RPMI7951 (cell line): ENCODE data around the gene ARHGAP15. TPM values are rescaled to one million over a fixed set of nuclear protein-coding genes. Genes with fewer than 3 reads are reported as not detected.
"Not testable (repeated sequence)": the region's sequence is repeated elsewhere in the genome, so short reads cannot be mapped to it uniquely, and the experiment has no call there.

Source experiments
- DNase-seq: peaks from one replicate; pipeline ENCODE4 v3.0.0-alpha.2; 2012; ENCODE audit warnings: low read depth
- total RNA-seq: library from RNA; depleted of rRNA; stranded (reverse); fragments of >200 nt; shearing (Covaris generic); gene quantifications from 2 replicates; pipeline ENCODE4 v1.2.3, GENCODE V29; 2014; rRNA removed

ARHGAP15 gene
- 1.9 and 2.8 TPM in 2 replicates for total RNA-seq

GRCh38 chr2:143128681-143129580 lies at the start of gene ARHGAP15:
ARHGAP15 (plus strand) TSS chr2:143129419.
- DNase-seq, result peak; percentile 18

GRCh38 chr2:143081616-143082015 lies 47.6 kb upstream of the ARHGAP15 start:
- no peak for DNase-seq

GRCh38 chr2:143083636-143084035 lies 45.6 kb upstream of the ARHGAP15 start:
- peak; percentile 60 for DNase-seq

- no peak for DNase-seq
Measured at GRCh38 chr2:143084462-143084861, 44.8 kb upstream of the ARHGAP15 start.

- no peak for DNase-seq
Measured at GRCh38 chr2:143085125-143085784, 44.0 kb upstream of the ARHGAP15 start.

- DNase-seq, result no peak
Measured at GRCh38 chr2:143087033-143087432, 42.2 kb upstream of the ARHGAP15 start.

GRCh38 chr2:143088388-143088787 lies 40.8 kb upstream of the ARHGAP15 start:
- no peak for DNase-seq

GRCh38 chr2:143089520-143089919 lies 39.7 kb upstream of the ARHGAP15 start:
- not testable (repeated sequence) for DNase-seq

- peak; percentile 67 for DNase-seq
Measured at GRCh38 chr2:143110758-143111428, 18.3 kb upstream of the ARHGAP15 start.

GRCh38 chr2:143117225-143117624 lies 12.0 kb upstream of the ARHGAP15 start:
- DNase-seq, result no peak

- no peak for DNase-seq
Measured at GRCh38 chr2:143121079-143121478, 8.1 kb upstream of the ARHGAP15 start.

- DNase-seq, result no peak
Measured at GRCh38 chr2:143121957-143122356, 7.3 kb upstream of the ARHGAP15 start.

GRCh38 chr2:143123911-143124310 lies 5.3 kb upstream of the ARHGAP15 start:
- no peak for DNase-seq

- DNase-seq, result no peak
Measured at GRCh38 chr2:143124445-143124844, 4.8 kb upstream of the ARHGAP15 start.

- DNase-seq, result no peak
Measured at GRCh38 chr2:143125717-143126116, 3.5 kb upstream of the ARHGAP15 start.

- no peak for DNase-seq
Measured at GRCh38 chr2:143132355-143132754, 3.1 kb downstream of the ARHGAP15 start.

GRCh38 chr2:143133783-143134182 lies 4.6 kb downstream of the ARHGAP15 start:
- no peak for DNase-seq

- DNase-seq, result no peak
Measured at GRCh38 chr2:143138292-143138691, 9.1 kb downstream of the ARHGAP15 start.

GRCh38 chr2:143139835-143140393 lies 10.7 kb downstream of the ARHGAP15 start:
- no peak for DNase-seq

GRCh38 chr2:143140864-143141661 lies 11.8 kb downstream of the ARHGAP15 start:
- DNase-seq, result no peak

- DNase-seq, result no peak
Measured at GRCh38 chr2:143142598-143142997, 13.4 kb downstream of the ARHGAP15 start.
